ENCODE data around the gene JCAD. TPM values are rescaled to one million over a fixed set of nuclear protein-coding genes. Genes with fewer than 3 reads are reported as not detected.

The JCAD gene
- total and polyA plus RNA-seq, 4 donors = 11.3 to 93.7 (median 27.1) TPM

GRCh38 chr10:30088178-30088577 lies 28.8 kb upstream of the JCAD start:
- Histone ChIP-seq H3K9ac (ENCODE audit: insufficient read depth in 1 of 2, low read length in 2 of 2) (no peak overlapping the region), H3K9me3 (ENCODE audit: control insufficient read depth in 4 of 4, insufficient read depth in 3 of 4, low read length in 3 of 4) (no peaks in the 10 kb centered on the region), H3K4me3 (no peak overlapping the region), H3K27ac (ENCODE audit: low read depth in 1 of 2, low read length in 1 of 2) (no peak overlapping the region), H3K36me3 (ENCODE audit: control insufficient read depth in 4 of 4, insufficient read depth in 4 of 4, low read length in 4 of 4) (no peaks in the 10 kb centered on the region), H3K27me3 (ENCODE audit: control insufficient read depth in 3 of 3, insufficient read depth in 3 of 3, low read length in 2 of 3) (no peaks in the 10 kb centered on the region), H3K4me1 (ENCODE audit: control insufficient read depth in 5 of 5, insufficient read depth in 5 of 5, low read length in 5 of 5) (no peaks in the 10 kb centered on the region)
- no peak for DNase-seq
- TF ChIP-seq, protein P1, sequence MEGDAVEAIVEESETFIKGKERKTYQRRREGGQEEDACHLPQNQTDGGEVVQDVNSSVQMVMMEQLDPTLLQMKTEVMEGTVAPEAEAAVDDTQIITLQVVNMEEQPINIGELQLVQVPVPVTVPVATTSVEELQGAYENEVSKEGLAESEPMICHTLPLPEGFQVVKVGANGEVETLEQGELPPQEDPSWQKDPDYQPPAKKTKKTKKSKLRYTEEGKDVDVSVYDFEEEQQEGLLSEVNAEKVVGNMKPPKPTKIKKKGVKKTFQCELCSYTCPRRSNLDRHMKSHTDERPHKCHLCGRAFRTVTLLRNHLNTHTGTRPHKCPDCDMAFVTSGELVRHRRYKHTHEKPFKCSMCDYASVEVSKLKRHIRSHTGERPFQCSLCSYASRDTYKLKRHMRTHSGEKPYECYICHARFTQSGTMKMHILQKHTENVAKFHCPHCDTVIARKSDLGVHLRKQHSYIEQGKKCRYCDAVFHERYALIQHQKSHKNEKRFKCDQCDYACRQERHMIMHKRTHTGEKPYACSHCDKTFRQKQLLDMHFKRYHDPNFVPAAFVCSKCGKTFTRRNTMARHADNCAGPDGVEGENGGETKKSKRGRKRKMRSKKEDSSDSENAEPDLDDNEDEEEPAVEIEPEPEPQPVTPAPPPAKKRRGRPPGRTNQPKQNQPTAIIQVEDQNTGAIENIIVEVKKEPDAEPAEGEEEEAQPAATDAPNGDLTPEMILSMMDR (IDR thresholded peaks at IDR 0.05; ENCODE audit: control extremely low read depth, extremely low read depth) = no peak
- WGBS, 2 donors = 67 to 82% methylated on average over 3 of the region's 3 CpGs
- no peak for ATAC-seq (ENCODE audit: insufficient read depth, low FRiP score)

GRCh38 chr10:30083934-30084333 lies 24.5 kb upstream of the JCAD start:
- no peaks in the 10 kb centered on the region for H3K36me3 ChIP-seq (ENCODE audit: control insufficient read depth in 4 of 4, insufficient read depth in 4 of 4, low read length in 4 of 4)
- DNase-seq (no peak), ATAC-seq (ENCODE audit: insufficient read depth, low FRiP score) (no peak)
- H3K27me3 ChIP-seq (ENCODE audit: control insufficient read depth in 3 of 3, insufficient read depth in 3 of 3, low read length in 2 of 3) = no peaks in the 10 kb centered on the region
- 88 to 97% methylated on average over 1 of the region's 1 CpG for WGBS, 2 donors
- no peaks in the 10 kb centered on the region for H3K4me1 ChIP-seq (ENCODE audit: control insufficient read depth in 5 of 5, insufficient read depth in 5 of 5, low read length in 5 of 5)
- TF ChIP-seq, protein P1 (IDR thresholded peaks at IDR 0.05; ENCODE audit: control extremely low read depth, extremely low read depth) = no peak
- no peak overlapping the region for H3K27ac ChIP-seq (ENCODE audit: low read depth in 1 of 2, low read length in 1 of 2)
- H3K9me3 ChIP-seq (ENCODE audit: control insufficient read depth in 4 of 4, insufficient read depth in 3 of 4, low read length in 3 of 4) = no peaks in the 10 kb centered on the region
- no peak overlapping the region for H3K9ac ChIP-seq (ENCODE audit: insufficient read depth in 1 of 2, low read length in 2 of 2)
- no peak overlapping the region for H3K4me3 ChIP-seq

DNA sequence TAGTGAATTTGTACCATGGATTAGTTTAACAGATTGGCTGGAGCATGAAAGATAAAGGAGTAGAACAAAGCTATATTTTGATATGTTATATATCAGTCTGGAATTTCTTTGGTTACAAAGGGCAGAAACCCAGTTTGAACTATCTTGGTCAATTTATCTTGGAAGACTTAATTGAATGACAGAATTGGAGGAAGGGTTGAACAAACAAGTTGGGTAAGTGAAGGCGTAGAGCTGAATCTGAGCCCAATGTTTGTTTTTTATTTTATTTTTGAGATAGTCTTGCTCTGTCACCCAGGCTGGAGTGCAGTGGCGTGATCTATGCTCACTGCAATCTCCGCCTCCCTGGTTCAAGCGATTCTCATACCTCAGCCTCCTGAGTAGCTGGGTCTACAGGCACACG lies 21.8 kb upstream of the JCAD start:
- no peak for DNase-seq
- Histone ChIP-seq H3K27me3 (ENCODE audit: control insufficient read depth in 3 of 3, insufficient read depth in 3 of 3, low read length in 2 of 3) (no peaks in the 10 kb centered on the region), H3K27ac (ENCODE audit: low read depth in 1 of 2, low read length in 1 of 2) (no peak overlapping the region), H3K9me3 (ENCODE audit: control insufficient read depth in 4 of 4, insufficient read depth in 3 of 4, low read length in 3 of 4) (no peaks in the 10 kb centered on the region), H3K4me3 (no peak overlapping the region), H3K36me3 (ENCODE audit: control insufficient read depth in 4 of 4, insufficient read depth in 4 of 4, low read length in 4 of 4) (no peaks in the 10 kb centered on the region), H3K9ac (ENCODE audit: insufficient read depth in 1 of 2, low read length in 2 of 2) (no peak overlapping the region), H3K4me1 (ENCODE audit: control insufficient read depth in 5 of 5, insufficient read depth in 5 of 5, low read length in 5 of 5) (no peaks in the 10 kb centered on the region)
- TF ChIP-seq, protein P1 (IDR thresholded peaks at IDR 0.05; ENCODE audit: control extremely low read depth, extremely low read depth) = no peak
- no peak for ATAC-seq (ENCODE audit: insufficient read depth, low FRiP score)
- 98 to 99% methylated on average over 5 of the region's 5 CpGs for WGBS, 2 donors

DNA sequence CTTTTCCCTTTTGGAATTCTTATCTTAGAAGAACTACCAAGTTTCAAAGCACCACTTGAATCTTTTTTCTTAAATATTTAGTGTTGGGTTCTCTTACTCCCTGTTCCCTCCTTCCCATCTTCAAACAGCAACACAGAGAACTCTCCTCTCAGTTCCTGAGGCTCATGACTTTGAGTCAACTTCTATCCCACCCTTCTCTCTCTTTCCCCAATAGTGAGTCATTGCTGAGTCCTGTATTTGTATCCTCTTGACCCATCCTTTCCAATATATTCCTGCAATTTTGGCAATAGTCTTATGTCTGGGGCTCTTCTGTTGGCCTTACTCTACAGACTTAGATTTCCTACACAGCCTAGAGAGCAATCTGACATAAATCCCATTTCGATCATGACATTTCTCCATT lies 20.8 kb upstream of the JCAD start:
- no peaks in the 10 kb centered on the region for H3K4me1 ChIP-seq (ENCODE audit: control insufficient read depth in 5 of 5, insufficient read depth in 5 of 5, low read length in 5 of 5)
- no peak overlapping the region for H3K9ac ChIP-seq (ENCODE audit: insufficient read depth in 1 of 2, low read length in 2 of 2)
- TF ChIP-seq, protein P1 (IDR thresholded peaks at IDR 0.05; ENCODE audit: control extremely low read depth, extremely low read depth) = no peak
- H3K36me3 ChIP-seq (ENCODE audit: control insufficient read depth in 4 of 4, insufficient read depth in 4 of 4, low read length in 4 of 4) = no peaks in the 10 kb centered on the region
- no peaks in the 10 kb centered on the region for H3K9me3 ChIP-seq (ENCODE audit: control insufficient read depth in 4 of 4, insufficient read depth in 3 of 4, low read length in 3 of 4)
- ATAC-seq (ENCODE audit: insufficient read depth, low FRiP score) = no peak
- no peaks in the 10 kb centered on the region for H3K27me3 ChIP-seq (ENCODE audit: control insufficient read depth in 3 of 3, insufficient read depth in 3 of 3, low read length in 2 of 3)
- H3K27ac ChIP-seq (ENCODE audit: low read depth in 1 of 2, low read length in 1 of 2) = no peak overlapping the region
- H3K4me3 ChIP-seq = no peak overlapping the region
- WGBS, 2 donors = 91 to 95% methylated on average over 1 of the region's 1 CpG
- no peak for DNase-seq
